HG03469 (cell line): ENCODE data around the gene GPBAR1.

Source experiments
- ATAC-seq: cut with Tn5 transposase; IDR thresholded peaks from one replicate; pipeline ENCODE4 v1.9.1; 2021; ENCODE audit warnings: mild to moderate bottlenecking, moderate library complexity, moderate number of reproducible peaks; ENCODE audit not compliant: unreplicated experiment

GPBAR1 gene

DNA sequence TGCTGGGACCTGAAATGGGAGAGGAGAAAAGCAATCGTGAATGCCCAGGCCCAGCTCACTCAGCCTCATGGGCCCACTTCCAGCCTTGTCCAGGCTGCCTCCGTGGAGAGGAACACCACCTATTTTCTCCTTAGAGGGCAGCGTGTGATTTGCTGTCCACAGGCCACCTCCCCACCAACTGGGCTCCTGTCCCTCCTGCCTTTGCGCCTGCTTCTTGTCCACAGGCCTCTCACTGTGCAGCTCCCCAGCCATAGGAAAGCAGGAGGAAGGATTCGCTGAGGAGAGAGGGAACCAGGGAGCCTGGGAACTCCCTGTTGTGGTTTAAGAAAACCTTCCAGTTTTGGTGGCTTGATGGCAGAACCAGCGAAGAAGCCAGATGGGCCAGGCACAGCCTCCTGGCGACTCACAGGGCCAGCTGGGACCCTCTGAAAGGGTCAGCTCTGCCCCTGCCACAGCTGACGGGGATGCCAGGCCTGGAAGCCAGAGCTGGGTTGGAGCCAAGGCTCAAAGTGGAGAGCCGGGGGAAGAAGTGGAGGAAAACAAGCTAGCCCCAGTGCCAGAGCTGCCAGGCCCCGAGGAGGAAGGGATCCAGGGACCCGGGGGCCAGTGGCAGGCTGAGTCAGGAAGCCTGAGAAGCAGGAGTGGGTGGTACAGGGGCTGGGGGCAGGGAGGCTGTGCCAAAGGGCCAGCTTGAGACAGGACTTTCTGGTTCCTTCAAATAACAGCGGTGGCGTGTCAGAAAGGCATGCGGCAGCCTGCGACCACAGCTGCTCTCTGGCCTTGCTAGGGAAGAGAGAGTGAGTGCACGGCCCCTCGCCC is 21.6 kb downstream of the GPBAR1 start:
- no peak for ATAC-seq

DNA sequence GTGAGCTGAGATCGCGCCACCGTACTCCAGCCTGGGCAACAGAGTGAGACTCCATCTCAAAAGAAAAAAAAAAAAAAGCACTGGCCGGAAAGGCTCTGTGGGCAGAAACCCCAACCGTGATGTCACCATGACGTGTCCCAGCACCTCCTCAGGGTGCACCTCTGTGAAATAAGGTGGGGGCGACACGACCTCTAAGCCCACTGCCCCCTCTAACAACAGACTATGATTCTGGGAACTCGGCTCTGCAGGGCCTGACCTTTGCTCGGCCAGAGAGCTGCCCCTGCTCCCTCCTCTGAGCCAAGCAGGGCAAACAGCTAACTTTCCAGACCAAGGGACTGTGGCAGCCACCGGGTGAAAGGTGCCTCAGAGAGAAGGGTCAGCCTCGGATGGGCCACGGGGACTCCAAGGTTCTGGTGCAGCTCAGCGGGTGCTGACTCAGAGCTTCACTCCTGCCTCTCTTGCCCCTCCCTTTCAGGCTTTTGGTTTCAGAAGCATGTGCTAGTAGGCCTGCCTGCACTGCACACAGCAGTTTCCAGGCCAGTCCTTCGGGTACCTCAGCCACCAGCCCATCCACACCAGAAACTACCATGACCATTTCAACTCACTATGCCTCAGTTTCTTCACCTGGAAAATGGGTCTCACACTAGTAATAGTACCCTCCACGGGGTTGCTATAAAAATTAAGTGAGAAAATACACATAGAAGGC is 23.4 kb downstream of the GPBAR1 start:
- peak; percentile 42 for ATAC-seq

DNA sequence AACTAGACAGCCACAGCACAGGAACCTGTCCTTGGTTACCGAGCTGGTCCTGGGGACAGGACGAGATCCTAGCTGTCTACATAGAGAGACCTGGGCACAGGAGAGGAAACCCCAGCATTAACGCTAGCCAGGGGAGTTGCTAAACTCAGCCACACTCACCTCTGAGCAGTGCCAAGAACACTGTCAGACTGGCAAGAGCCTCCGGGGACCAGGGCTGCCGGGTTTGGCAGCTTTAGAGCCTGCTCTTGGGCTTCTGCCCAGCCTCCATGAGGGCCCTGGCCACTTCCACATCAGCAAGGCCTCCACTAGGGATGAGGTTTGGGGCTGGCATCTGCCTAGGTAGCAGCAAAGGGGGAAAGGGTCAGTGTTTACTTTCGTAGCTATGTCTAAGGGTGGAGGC is 24.8 kb downstream of the GPBAR1 start:
- no peak for ATAC-seq

DNA sequence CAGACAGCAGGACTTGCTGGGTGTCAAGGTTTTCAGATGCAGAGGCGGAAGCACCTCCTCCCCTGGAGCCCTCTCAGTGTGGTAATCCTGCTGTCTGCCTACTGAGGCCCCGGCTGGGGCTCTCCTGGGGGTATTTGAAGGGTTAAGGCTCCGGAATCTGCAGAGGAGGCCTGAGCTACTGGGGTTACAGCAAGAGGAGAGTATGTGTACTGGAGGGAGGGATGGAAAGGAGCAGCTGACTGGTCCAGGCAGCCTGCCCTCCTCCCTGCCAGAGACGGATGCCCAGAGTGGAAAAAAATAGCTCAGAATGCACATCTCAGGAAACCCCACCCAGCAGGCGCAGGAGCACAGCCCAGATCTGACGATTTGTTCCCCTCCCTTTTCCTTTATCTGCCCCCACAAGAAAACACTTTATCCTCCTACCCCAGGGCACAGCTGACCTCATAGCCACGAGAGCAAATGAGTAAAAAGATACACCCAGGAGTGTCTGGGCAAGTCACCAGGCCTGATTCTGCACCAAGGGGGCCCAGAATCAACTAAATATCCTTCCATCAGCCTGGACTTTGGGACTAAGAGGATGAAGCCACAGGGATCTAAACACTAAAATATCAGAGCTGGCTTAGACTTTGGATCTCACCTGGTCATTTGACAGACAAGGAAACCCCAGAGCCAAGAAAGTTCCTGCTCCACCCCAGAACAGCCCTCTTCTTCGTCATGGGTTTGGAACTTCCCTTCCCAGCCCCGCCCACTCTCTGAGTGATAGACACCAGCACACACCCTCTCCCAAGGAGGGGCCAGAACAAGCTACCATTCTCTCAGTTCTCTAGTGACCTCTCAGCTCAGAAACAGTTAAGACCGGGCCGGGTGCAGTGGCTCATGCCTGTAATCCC is 26.0 kb downstream of the GPBAR1 start:
- peak; percentile 31 for ATAC-seq

DNA sequence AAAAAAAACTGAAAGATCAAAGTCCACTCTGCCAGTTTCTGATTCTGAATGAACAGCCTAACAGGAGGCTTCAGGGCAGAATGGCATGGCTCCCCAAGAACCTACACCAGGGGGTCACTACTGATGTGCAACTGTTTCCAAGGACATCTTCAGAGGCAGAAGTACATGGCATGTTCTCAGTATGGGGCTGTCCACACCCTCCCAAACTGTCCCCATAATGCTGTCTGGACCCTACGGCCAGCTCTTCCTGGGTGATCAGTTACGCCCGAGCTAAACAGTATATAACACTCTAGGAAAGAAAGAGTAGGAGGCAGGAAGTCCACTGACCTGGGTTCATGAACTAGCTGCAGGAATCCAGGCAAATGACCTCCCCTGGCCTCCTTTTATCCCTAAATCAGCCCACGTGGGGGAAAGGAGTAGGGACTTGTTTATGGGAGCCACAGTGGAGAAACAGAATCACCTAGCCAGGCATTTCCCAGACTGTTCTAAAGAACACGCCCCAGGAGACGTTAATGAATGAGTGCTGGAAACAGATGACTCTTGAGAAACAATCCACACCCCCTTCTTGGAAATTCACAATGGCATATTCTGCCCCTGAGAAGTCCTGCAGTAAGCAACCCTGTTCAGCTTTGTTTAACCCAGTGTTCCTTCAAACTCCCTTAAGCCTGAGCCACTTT is 29.0 kb downstream of the GPBAR1 start:
- ATAC-seq: no peak

DNA sequence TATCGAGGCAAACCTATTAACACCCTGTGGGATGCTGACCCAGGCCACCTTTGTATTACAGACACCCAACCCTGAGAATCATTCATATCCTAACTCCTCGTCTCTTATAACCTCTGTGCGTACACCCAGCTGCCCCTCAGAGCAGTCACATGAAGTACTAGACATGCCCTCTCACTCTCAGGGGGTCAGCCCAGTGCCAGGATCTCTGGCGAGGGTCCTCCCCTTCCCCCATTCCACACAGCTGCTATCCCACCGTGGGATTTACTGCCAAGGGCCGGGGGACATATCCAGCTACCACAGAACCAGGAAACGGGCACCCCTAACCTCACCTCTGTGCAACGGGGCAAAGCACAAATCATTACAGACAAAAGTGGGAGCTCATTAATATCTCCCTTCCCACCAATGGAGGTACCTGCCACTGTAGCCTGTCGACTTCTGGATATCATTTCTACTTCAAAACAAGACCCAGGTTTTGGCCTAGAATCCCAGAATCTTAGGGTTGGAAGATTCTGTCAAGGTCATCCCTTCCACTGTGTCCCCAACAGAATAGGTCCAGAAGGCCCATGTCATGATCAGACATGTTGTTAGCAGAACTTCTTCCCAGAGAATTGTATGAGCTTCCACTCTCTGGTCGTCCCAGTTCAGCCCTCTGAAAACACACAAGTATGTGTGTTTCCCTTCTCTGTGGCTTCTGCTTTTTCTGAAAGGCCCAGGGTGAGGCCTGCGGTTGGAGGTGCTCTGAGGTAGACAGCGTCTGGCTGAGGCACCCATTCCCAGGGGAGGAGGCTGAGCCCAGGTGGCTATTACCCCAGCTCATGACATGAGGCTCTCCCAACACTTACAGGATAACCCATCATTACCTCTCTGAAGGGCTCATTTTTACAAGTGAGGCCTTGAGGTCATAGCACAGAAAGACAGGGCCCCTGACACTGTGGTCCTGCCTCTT is 29.8 kb downstream of the GPBAR1 start:
- ATAC-seq: peak; percentile 44

DNA sequence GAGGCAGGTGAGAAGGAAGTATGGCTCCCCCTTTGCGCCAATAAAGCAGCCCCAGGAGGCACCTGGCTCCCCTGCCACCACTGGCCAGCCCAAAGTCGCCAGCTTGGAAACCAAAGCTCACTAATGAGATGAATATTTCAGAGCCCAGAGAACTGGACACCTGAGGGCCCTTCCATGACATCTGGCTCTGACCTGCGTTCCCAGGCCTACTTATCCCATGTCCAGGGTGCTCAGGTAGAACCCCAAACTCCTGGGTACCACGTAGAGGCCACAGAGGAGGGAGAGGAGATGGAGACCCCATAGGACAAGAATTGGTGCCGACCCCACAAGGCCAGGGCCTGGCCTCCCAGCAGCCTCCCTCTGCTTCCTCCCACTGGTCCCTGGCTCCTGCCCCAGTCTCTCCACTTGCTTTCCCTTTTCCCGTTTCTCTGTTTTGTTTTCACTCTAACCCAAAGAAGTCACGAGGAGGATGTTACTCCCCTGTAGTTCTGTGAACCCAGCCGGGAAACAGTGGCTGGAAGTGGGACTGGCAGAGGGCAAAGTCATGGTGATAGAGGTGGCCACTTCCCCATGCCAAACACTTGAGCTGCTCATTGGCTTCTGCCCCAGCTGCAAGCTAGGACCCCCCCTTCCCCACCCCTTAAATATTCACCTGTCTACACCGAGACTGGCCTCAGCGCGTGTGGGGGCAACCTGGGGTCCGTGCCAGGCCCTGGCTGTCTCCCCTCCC is 30.7 kb downstream of the GPBAR1 start:
- no peak for ATAC-seq

DNA sequence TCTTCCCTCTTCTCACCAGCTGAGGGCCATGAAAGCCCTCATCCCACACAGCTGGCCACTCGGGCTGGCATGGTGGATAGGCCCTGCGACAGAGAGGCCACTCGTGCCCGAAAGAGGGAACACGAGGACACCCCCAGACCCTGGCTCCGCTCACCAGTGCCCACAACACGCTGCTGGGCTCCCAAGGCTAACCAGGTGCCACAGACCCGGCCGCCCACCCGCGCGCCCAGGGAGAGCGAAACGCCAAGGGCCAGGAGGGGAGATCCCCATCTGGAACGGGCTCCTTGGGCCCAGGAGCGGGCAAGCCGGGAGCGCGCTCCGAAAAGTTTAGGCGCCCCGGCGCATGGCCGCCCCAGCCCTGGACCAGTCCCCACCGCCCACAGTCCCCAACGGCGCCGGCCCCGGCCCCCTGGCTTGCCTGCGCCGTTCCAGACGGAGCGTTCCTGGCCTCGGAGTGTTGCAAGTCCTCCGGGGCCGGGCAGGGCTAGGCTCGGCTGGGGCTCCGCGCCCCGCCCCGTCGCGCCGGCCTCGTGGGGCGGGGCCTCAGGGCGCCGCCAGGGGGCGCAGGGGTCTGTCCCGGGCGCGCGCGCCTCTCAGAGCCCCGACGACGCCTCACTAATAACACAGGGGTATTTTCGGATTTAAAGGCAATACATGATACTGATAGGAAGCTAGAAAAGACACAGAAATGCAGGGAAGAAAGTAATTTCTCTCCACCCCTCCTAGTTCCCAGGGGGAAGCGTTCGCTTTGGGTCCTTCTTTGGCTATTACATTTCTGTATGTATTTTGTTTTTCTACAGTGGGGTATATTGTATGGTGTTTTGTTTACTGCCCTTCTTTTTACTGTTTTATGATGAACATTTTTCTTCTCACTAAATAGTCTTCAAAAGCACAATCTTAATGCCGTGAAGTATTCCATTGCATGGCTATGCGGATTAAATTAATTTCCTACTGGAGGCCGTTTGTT is 31.5 kb downstream of the GPBAR1 start, which contains the start of gene TMBIM1:
TSS of gene TMBIM1 (minus strand) at position 456 of the 967 bp plus-strand sequence. CDS start 10,362 bp downstream, outside the sequence.
- ATAC-seq: peak; percentile 41

DNA sequence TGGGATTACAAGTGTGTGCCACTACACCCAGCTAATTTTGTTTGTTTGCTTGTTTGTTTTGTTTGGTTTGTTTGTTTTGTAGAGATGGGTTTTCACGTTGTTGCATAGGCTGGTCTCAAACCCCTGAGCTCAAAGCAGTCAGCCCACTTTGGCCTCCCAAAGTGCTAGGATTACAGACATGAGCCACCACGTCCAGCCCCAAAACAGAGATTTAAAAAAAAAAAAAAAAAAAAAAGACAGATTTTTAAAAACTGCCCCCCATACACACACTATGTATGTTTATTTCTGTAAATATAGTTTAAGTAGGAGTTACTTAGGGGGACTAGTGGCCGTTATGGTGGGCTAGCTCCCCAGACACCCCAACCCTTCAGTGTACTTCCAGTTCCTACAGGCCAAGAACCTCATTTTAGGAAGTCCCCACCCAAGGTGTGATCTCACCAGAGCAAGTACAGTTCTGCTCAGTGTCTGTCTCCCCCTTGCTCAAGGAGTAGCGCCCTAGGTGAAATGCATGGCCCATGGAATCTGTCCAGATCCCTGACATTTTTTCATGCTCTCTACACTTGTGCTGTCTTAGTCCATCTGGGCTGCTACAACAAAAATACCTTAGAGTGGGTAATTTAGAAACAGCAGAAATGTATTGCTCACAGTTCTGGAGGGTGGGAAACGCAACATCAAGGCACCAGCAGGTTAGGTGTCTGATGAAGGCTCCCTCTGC is 33.1 kb downstream of the GPBAR1 start:
- no peak for ATAC-seq

DNA sequence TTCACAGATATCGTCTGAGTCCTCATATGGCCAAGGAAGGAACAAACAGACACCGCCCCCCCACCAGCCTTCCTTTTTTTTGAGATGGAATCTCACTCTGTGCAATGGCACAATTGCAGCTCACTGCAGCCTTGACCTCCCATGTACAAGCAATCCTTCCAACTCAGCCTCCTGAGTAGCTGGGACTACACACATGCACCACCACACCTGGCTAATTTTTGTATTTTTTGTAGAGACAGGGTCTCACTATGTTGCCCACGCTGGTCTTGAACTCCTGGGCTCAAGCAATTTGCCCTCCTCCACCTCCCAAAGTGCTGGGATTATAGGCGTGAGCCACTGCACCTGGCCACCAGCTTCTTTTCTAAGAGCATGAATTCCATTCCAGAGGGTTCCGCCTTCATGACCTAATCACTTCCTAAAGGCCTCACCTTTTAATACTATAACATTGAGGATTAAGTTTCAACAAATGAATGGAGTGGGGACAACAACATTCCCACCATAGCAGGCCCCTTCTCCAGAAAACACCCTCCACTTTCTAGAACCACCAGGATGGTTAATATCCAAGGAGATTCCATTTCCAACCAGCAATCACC is 33.7 kb downstream of the GPBAR1 start:
- no peak for ATAC-seq

DNA sequence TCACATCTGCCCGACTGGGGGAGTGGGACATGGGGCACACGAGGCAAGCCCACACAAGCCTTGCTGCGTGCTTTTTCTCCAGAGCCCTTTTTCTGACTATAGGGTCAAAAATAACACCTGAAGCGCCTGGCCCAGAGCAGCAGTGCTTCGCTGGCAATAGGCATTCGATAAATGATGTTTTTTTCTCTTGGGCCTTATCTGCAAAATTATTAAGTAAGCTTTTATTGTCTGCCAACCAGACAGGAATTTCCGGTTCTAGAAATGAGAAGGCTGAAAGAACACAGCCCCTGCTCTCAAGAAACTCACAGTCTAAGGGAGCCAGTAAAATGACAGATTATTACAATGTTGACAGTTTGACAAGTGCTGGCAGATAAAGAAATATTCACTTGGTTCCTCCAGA is 34.2 kb downstream of the GPBAR1 start:
- no peak for ATAC-seq

DNA sequence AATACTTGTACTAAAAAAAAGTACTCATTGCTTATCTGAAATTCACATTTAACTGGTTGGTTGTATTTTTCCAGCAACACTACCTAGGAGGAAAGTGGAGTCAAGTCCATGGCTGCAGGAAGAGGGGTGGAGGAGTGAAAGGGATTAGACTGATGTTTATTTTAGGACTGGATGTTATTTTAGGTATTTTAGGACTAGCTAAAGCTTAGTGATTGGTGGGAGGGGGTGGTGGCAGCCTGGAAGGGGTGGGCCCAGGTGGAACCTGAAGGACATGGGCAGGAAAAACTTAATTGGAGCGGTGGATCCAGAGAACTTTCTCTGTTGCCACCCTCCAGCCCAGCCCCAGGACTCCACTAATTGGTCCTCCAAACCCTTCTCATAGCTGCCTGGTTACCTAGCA is 35.4 kb downstream of the GPBAR1 start:
- ATAC-seq: no peak

DNA sequence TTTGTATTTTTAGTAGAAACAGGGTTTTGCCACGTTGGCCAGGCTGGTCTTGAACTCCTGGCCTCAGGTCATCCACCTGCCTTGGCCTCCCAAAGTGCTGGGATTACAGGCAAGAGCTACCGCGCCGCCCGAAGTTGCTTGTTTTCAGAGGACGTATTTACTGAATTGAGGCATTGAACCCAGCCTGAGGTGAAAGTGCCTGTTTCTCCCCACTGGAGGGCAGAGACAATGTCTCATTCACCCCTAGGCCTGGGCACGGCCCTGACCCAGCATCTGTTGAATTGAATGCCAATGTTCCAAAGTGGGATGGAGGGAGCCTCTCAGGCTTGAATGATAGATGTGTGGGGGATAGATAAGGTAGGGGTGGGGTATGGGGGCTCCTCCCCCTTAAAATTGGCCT is 36.0 kb downstream of the GPBAR1 start:
- ATAC-seq: no peak

DNA sequence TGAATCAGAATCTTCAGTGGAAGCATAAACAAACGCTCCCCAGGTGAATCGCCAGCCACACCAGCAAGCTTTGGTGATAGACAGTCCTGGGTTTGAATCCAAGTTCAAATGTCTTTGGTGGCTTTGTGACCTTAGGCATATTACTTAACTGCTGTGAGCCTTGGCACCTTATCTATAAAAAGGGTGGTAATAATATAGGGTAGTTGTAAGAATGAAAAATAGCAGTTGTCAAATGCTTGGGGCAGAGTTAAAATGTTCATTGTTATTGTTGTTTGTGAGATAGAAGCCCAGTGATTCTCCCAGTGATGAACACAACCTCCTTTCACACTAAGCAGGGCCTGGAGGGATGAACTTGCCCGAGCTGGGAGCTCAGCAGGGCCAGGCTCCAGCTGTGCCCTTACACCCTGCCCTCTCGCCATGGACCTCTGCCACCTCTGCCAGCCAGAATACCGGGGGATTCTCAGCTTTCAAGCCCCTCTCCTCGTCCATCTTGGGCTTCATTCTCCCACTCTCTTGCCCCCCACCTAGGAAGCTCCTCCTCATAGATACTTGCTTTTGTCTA is 37.6 kb downstream of the GPBAR1 start:
- no peak for ATAC-seq

DNA sequence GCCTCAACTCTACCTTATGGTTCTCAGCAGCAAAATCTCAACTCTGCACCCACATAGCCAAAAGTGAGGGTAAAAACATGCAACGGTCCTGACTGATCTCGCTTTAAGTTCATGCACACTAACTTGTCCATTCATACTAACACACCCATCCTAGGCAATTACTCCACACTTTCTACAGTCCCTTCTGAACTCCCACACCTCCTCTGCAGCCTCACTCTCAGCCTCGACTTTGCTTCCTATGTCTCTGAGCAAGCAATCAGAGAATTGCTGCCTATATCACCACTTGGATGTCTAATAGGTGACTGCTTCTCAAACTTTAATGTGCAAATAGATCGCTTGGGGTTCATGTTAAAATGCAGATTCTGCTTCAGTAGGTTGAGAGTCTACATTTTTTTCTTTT is 39.3 kb downstream of the GPBAR1 start:
- no peak for ATAC-seq

DNA sequence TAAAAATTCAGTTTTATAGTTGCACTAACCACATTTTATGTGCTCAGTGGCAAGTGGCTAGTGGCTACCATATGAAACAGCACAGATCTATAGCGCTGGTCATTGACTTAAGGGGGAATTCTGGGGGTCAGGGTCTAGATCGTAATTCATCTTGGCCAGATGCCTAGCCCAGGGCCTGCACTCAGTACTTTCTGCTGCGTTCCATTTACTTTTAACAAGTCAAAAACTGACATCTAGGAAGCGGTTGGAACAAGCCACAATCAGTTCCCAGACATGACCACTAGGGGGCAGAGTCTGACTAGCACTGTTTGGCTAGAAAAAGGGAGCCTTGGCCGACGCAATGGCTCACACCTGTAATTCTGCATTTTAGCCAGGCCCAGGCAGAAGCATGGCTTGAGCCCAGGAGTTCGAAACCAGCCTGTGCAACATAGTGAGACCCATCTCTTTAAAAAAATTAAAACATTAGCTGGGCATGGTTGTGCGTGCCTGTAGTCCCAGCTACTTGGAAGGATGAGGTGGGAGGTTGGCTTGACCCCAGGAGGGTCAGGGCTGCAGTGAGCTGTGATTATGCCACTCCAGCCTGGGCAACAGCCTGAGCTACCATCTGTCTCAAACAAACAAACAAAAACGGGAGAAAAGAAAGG is 40.5 kb downstream of the GPBAR1 start:
- ATAC-seq: peak; percentile 46
